Measurements from ENCODE around the gene GLTPD2.

GLTPD2 gene

DNA sequence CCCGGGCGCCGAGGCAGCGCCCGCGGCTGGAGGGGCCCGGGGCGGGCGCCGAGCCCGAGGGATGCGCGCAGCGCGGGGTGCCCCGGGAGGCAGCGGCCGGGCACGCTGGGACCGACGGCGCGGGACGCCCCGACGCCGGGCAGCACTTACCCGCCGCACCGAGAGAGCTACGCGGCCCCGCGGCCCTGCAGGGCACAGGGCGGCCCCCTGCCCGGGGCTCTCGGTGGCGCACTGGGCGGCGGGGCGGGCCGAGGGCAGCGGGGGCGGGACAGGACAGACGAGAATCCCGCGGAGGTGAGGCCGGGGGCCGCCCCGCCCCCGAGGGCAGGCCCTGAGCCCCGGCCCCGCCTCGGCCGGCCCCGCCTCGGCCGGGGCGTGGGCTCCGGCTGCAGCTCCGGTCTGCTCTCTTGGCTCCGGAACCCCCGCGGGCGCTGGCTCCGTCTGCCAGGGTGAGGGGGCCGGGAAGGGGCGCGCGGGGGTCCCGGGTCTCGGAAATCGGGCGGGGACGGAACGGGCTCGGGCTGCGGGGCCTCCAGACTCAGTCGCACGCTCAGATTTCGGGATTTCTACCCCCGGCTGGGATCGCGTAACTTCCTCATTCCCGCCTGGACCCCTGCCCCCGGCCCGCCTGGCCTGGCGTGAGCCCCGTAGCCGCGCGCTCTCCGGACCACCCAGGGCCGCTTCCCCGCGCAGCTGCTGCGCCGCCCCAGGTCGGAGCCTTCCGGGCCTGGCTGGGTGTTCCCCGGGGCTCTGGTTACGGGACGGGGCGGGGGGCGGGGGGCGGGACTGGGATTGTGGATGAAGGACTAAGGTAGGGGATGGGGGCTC, 18.2 kb downstream of the GLTPD2 start, which contains the start of gene PLD2:
Gene PLD2, plus strand, starts transcription at position 376 of the 828 bp plus-strand sequence. CDS start 621 bp downstream, outside the sequence.
- H3K4me3 Mint-ChIP-seq: peak within 1 kb of the TSS; percentile 91 to 93 (median 92)
- TF ChIP-seq, protein P1, sequence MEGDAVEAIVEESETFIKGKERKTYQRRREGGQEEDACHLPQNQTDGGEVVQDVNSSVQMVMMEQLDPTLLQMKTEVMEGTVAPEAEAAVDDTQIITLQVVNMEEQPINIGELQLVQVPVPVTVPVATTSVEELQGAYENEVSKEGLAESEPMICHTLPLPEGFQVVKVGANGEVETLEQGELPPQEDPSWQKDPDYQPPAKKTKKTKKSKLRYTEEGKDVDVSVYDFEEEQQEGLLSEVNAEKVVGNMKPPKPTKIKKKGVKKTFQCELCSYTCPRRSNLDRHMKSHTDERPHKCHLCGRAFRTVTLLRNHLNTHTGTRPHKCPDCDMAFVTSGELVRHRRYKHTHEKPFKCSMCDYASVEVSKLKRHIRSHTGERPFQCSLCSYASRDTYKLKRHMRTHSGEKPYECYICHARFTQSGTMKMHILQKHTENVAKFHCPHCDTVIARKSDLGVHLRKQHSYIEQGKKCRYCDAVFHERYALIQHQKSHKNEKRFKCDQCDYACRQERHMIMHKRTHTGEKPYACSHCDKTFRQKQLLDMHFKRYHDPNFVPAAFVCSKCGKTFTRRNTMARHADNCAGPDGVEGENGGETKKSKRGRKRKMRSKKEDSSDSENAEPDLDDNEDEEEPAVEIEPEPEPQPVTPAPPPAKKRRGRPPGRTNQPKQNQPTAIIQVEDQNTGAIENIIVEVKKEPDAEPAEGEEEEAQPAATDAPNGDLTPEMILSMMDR (IDR thresholded peaks at IDR 0.05; ENCODE audit: unreplicated experiment in 3 of 3): no peak
- no peaks in the 10 kb centered on the region for H3K27me3 Mint-ChIP-seq (ENCODE audit: low read depth)
- H3K27ac Mint-ChIP-seq: peak within 1 kb of the TSS; percentile 38 to 80 (median 68)
- no peaks in the 10 kb centered on the region for H3K9me3 Mint-ChIP-seq
- peaks cover 11% of the 10 kb centered on the region for H3K4me1 Mint-ChIP-seq
- H3K36me3 Mint-ChIP-seq (ENCODE audit: low read depth): peaks cover 20% of the 10 kb centered on the region

DNA sequence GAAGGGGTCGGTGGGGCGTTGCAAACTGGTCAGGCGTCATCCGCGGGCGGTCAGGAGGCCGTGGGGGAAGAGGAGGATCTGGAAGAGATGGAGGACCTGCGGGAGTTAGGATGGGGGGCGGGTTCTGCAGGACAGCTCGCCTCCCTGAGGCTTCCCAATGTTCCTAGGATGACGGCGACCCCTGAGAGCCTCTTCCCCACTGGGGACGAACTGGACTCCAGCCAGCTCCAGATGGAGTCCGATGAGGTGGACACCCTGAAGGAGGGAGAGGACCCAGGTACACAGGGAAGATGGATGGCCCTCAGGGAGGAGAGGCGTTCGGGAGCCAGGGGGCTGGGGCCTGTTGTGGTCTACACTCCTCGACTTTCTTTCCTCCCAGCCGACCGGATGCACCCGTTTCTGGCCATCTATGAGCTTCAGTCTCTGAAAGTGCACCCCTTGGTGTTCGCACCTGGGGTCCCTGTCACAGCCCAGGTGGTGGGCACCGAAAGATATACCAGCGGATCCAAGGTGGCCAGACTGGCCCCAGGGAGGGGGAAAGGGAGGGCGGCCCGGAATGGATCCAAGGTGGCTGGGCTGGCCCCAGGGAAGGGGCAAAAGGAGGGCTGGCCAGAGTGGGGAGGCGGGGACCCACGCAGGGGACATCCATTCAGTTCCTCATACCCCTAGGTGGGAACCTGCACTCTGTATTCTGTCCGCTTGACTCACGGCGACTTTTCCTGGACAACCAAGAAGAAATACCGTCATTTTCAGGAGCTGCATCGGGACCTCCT, 19.0 kb downstream of the GLTPD2 start:
- Mint-ChIP-seq H3K4me3 (peak overlapping the region; percentile 91 to 93 (median 92)), H3K36me3 (ENCODE audit: low read depth) (peaks cover 20% of the 10 kb centered on the region), H3K27ac (peak overlapping the region; percentile 65 to 83 (median 68)), H3K4me1 (peaks cover 11% of the 10 kb centered on the region), H3K9me3 (no peaks in the 10 kb centered on the region), H3K27me3 (ENCODE audit: low read depth) (no peaks in the 10 kb centered on the region)
- TF ChIP-seq, protein P1 (IDR thresholded peaks at IDR 0.05; ENCODE audit: unreplicated experiment in 3 of 3): no peak

- peaks cover 11% of the 10 kb centered on the region for H3K4me1 Mint-ChIP-seq
- peaks cover 20% of the 10 kb centered on the region for H3K36me3 Mint-ChIP-seq (ENCODE audit: low read depth)
- TF ChIP-seq, protein P1 (IDR thresholded peaks at IDR 0.05; ENCODE audit: unreplicated experiment in 3 of 3): no peak
- H3K27me3 Mint-ChIP-seq (ENCODE audit: low read depth): no peaks in the 10 kb centered on the region
- H3K4me3 Mint-ChIP-seq: peak overlapping the region; percentile 91 to 93 (median 92)
- H3K9me3 Mint-ChIP-seq: no peaks in the 10 kb centered on the region
- H3K27ac Mint-ChIP-seq: peak overlapping the region; percentile 65 to 83 (median 71)
Measured at GRCh38 chr17:4808378-4808767, 19.6 kb downstream of the GLTPD2 start.

- H3K27ac Mint-ChIP-seq: peak overlapping the region in 1 of 3 experiments; percentile 39
- TF ChIP-seq, protein P1 (IDR thresholded peaks at IDR 0.05; ENCODE audit: unreplicated experiment in 3 of 3): no peak
- H3K4me3 Mint-ChIP-seq: peak overlapping the region; percentile 38 to 68 (median 47)
- H3K9me3 Mint-ChIP-seq: no peaks in the 10 kb centered on the region
- no peaks in the 10 kb centered on the region for H3K27me3 Mint-ChIP-seq (ENCODE audit: low read depth)
- peaks cover 29% of the 10 kb centered on the region for H3K36me3 Mint-ChIP-seq (ENCODE audit: low read depth)
- peaks cover 11% of the 10 kb centered on the region for H3K4me1 Mint-ChIP-seq
Measured at GRCh38 chr17:4810696-4811290, 22.0 kb downstream of the GLTPD2 start.

DNA sequence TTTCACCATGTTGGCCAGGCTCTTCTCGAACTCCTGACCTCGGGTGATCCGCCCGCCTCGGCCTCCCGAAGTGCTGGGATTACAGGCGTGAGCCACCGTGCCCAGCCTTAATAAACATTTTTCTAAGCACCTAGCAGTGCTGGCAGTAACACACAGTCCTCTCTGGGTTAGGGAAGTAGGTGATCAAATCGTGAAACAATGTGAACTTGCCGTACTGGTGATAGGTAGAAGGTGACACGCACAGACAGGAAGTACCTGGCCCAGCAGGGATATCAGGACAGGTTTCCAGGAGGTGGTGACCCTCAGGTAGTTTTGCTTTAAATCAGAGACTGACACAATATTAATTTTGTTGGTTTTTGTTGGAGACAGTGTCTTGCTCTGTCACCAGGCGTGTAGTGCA, 22.7 kb downstream of the GLTPD2 start:
- H3K9me3 Mint-ChIP-seq: no peaks in the 10 kb centered on the region
- H3K36me3 Mint-ChIP-seq (ENCODE audit: low read depth): peaks cover 29% of the 10 kb centered on the region
- peak overlapping the region in 1 of 3 experiments; percentile 43 for H3K4me3 Mint-ChIP-seq
- H3K27ac Mint-ChIP-seq: no peak overlapping the region
- TF ChIP-seq, protein P1 (IDR thresholded peaks at IDR 0.05; ENCODE audit: unreplicated experiment in 3 of 3): no peak
- H3K27me3 Mint-ChIP-seq (ENCODE audit: low read depth): no peaks in the 10 kb centered on the region
- H3K4me1 Mint-ChIP-seq: peaks cover 6% of the 10 kb centered on the region
